ENCODE results near the gene PARD3. TPM values are rescaled to one million over a fixed set of nuclear protein-coding genes. Genes with fewer than 3 reads are reported as not detected.
"Not testable (repeated sequence)": the region's sequence is repeated elsewhere in the genome, so short reads cannot be mapped to it uniquely, and the experiment has no call there.

Gene PARD3
- total RNA-seq, 3 donors from 2014 or later: 0.35 to 0.53 (median 0.37) TPM

- DNase-seq: no peak
- no peaks in the 10 kb centered on the region for H3K36me3 Mint-ChIP-seq (ENCODE audit: insufficient read depth)
- no peak for ATAC-seq
- H3K27me3 Mint-ChIP-seq (ENCODE audit: low read depth): peaks cover 8% of the 10 kb centered on the region
- H3K9me3 Mint-ChIP-seq: no peaks in the 10 kb centered on the region
- H3K4me3 Mint-ChIP-seq: no peak overlapping the region
- no peaks in the 10 kb centered on the region for H3K4me1 Mint-ChIP-seq (ENCODE audit: low read depth)
Measured at GRCh38 chr10:34655286-34656170, 159.6 kb downstream of the PARD3 start.

GRCh38 chr10:34654211-34654610 is 160.9 kb downstream of the PARD3 start:
- DNase-seq (no peak), ATAC-seq (no peak)
- no peak overlapping the region for H3K4me3 Mint-ChIP-seq
- H3K9me3 Mint-ChIP-seq: no peaks in the 10 kb centered on the region
- peaks cover 10% of the 10 kb centered on the region for H3K27me3 Mint-ChIP-seq (ENCODE audit: low read depth)
- H3K36me3 Mint-ChIP-seq (ENCODE audit: insufficient read depth): no peaks in the 10 kb centered on the region
- H3K4me1 Mint-ChIP-seq (ENCODE audit: low read depth): no peaks in the 10 kb centered on the region

GRCh38 chr10:34653530-34653929 is 161.6 kb downstream of the PARD3 start:
- no peaks in the 10 kb centered on the region for H3K4me1 Mint-ChIP-seq (ENCODE audit: low read depth)
- no peak for ATAC-seq

GRCh38 chr10:34651416-34652195 is 163.5 kb downstream of the PARD3 start:
- Mint-ChIP-seq H3K36me3 (ENCODE audit: insufficient read depth) (no peaks in the 10 kb centered on the region), H3K27me3 (ENCODE audit: low read depth) (peaks cover 10% of the 10 kb centered on the region), H3K4me1 (ENCODE audit: low read depth) (no peaks in the 10 kb centered on the region), H3K4me3 (no peak overlapping the region), H3K9me3 (no peaks in the 10 kb centered on the region)
- no peak for ATAC-seq
- no peak for DNase-seq

More at GRCh38 chr10:34653530-34653929, 161.6 kb downstream of the PARD3 start:
- H3K36me3 Mint-ChIP-seq (ENCODE audit: insufficient read depth): no peaks in the 10 kb centered on the region
- H3K9me3 Mint-ChIP-seq: no peaks in the 10 kb centered on the region
- no peak overlapping the region for H3K4me3 Mint-ChIP-seq
- peaks cover 10% of the 10 kb centered on the region for H3K27me3 Mint-ChIP-seq (ENCODE audit: low read depth)
- DNase-seq: no peak

GRCh38 chr10:34650156-34650555 is 164.9 kb downstream of the PARD3 start:
- Mint-ChIP-seq H3K36me3 (ENCODE audit: insufficient read depth) (no peaks in the 10 kb centered on the region), H3K4me1 (ENCODE audit: low read depth) (no peaks in the 10 kb centered on the region), H3K4me3 (no peak overlapping the region), H3K27me3 (ENCODE audit: low read depth) (peaks cover 10% of the 10 kb centered on the region), H3K9me3 (no peaks in the 10 kb centered on the region)
- peak in 1 of 2 donors; percentile 14 for ATAC-seq
- DNase-seq: no peak

- peaks cover 7% of the 10 kb centered on the region for H3K27me3 Mint-ChIP-seq (ENCODE audit: low read depth)
- no peak for ATAC-seq
- H3K36me3 Mint-ChIP-seq (ENCODE audit: insufficient read depth): no peaks in the 10 kb centered on the region
- no peaks in the 10 kb centered on the region for H3K9me3 Mint-ChIP-seq
- DNase-seq: no peak
- no peaks in the 10 kb centered on the region for H3K4me1 Mint-ChIP-seq (ENCODE audit: low read depth)
- H3K4me3 Mint-ChIP-seq: no peak overlapping the region
Measured at GRCh38 chr10:34649385-34649784, 165.7 kb downstream of the PARD3 start.

- H3K36me3 Mint-ChIP-seq (ENCODE audit: insufficient read depth): no peaks in the 10 kb centered on the region
- ATAC-seq (no peak), DNase-seq (no peak)
- H3K4me1 Mint-ChIP-seq (ENCODE audit: low read depth): no peaks in the 10 kb centered on the region
- no peak overlapping the region for H3K4me3 Mint-ChIP-seq
- no peaks in the 10 kb centered on the region for H3K9me3 Mint-ChIP-seq
- peaks cover 5% of the 10 kb centered on the region for H3K27me3 Mint-ChIP-seq (ENCODE audit: low read depth)
Measured at GRCh38 chr10:34648919-34649318, 166.2 kb downstream of the PARD3 start.

- Mint-ChIP-seq H3K9me3 (no peaks in the 10 kb centered on the region), H3K27me3 (ENCODE audit: low read depth) (peaks cover 5% of the 10 kb centered on the region), H3K4me3 (no peak overlapping the region), H3K36me3 (ENCODE audit: insufficient read depth) (no peaks in the 10 kb centered on the region), H3K4me1 (ENCODE audit: low read depth) (no peaks in the 10 kb centered on the region)
- DNase-seq (no peak), ATAC-seq (no peak)
Measured at GRCh38 chr10:34647875-34648865, 166.9 kb downstream of the PARD3 start.

GRCh38 chr10:34647160-34647559 is 167.9 kb downstream of the PARD3 start:
- Mint-ChIP-seq H3K27me3 (ENCODE audit: low read depth) (peaks cover 5% of the 10 kb centered on the region), H3K4me1 (ENCODE audit: low read depth) (no peaks in the 10 kb centered on the region), H3K36me3 (ENCODE audit: insufficient read depth) (no peaks in the 10 kb centered on the region), H3K9me3 (no peaks in the 10 kb centered on the region), H3K4me3 (no peak overlapping the region)
- DNase-seq (no peak), ATAC-seq (no peak)

GRCh38 chr10:34646331-34646730 is 168.8 kb downstream of the PARD3 start:
- DNase-seq: no peak
- ATAC-seq: no peak
- no peaks in the 10 kb centered on the region for H3K4me1 Mint-ChIP-seq (ENCODE audit: low read depth)
- H3K36me3 Mint-ChIP-seq (ENCODE audit: insufficient read depth): no peaks in the 10 kb centered on the region
- H3K4me3 Mint-ChIP-seq: no peak overlapping the region
- peaks cover 5% of the 10 kb centered on the region for H3K27me3 Mint-ChIP-seq (ENCODE audit: low read depth)
- H3K9me3 Mint-ChIP-seq: no peaks in the 10 kb centered on the region

- ATAC-seq; H3K36me3 Mint-ChIP-seq (ENCODE audit: insufficient read depth); H3K4me3 Mint-ChIP-seq; DNase-seq; H3K4me1 Mint-ChIP-seq (ENCODE audit: low read depth); H3K27me3 Mint-ChIP-seq (ENCODE audit: low read depth); H3K9me3 Mint-ChIP-seq: not testable (repeated sequence)
Measured at GRCh38 chr10:34644815-34645214, 170.3 kb downstream of the PARD3 start.

- no peak overlapping the region for H3K4me3 Mint-ChIP-seq
- H3K4me1 Mint-ChIP-seq (ENCODE audit: low read depth): no peaks in the 10 kb centered on the region
- no peak for ATAC-seq
- no peaks in the 10 kb centered on the region for H3K27me3 Mint-ChIP-seq (ENCODE audit: low read depth)
- DNase-seq: no peak
- no peaks in the 10 kb centered on the region for H3K36me3 Mint-ChIP-seq (ENCODE audit: insufficient read depth)
- H3K9me3 Mint-ChIP-seq: no peaks in the 10 kb centered on the region
Measured at GRCh38 chr10:34644224-34644623, 170.9 kb downstream of the PARD3 start.

- Mint-ChIP-seq H3K9me3 (no peaks in the 10 kb centered on the region), H3K4me1 (ENCODE audit: low read depth) (no peaks in the 10 kb centered on the region), H3K4me3 (no peak overlapping the region), H3K27me3 (ENCODE audit: low read depth) (no peaks in the 10 kb centered on the region), H3K36me3 (ENCODE audit: insufficient read depth) (no peaks in the 10 kb centered on the region)
- ATAC-seq (no peak), DNase-seq (no peak)
Measured at GRCh38 chr10:34643620-34644019, 171.5 kb downstream of the PARD3 start.
